H9 (cell line): ENCODE results near the gene CCDC9B. TPM values are rescaled to one million over a fixed set of nuclear protein-coding genes. Genes with fewer than 3 reads are reported as not detected.

Source experiments
- DNase-seq: peaks from one replicate; pipeline ENCODE4 v3.0.0-alpha.2; 2017
- H2AFZ ChIP-seq: one replicate; pipeline ENCODE4 v1.6.1; 2013; ENCODE audit warnings: mild to moderate bottlenecking, low read length, control low read depth, moderate library complexity
- H2AK5ac ChIP-seq: 2 replicates; pipeline ENCODE4 v1.6.1; 2013; ENCODE audit warnings: low read length, control low read depth, mixed read lengths; ENCODE audit not compliant: insufficient read length
- H2BK120ac ChIP-seq: one replicate; pipeline ENCODE4 v1.6.1; 2013; ENCODE audit warnings: low read depth, mild to moderate bottlenecking, low read length, control low read depth, inconsistent platforms; ENCODE audit not compliant: poor library complexity, severe bottlenecking
- H2BK12ac ChIP-seq: 2 replicates; pipeline ENCODE4 v1.6.1; 2013; ENCODE audit warnings: low read length, control low read depth, mixed read lengths, low read depth; ENCODE audit not compliant: insufficient read length
- H2BK15ac ChIP-seq: 2 replicates; pipeline ENCODE4 v1.6.1; 2013; ENCODE audit warnings: low read depth, low read length, control low read depth
- H2BK20ac ChIP-seq: one replicate; pipeline ENCODE4 v1.6.1; 2013; ENCODE audit warnings: low read depth, mild to moderate bottlenecking, low read length, control low read depth, inconsistent platforms; ENCODE audit not compliant: poor library complexity, severe bottlenecking
- H2BK5ac ChIP-seq: 2 replicates; pipeline ENCODE4 v1.6.1; 2013; ENCODE audit warnings: low read length, control low read depth, mixed read lengths; ENCODE audit not compliant: insufficient read length
- H3K14ac ChIP-seq: 2 replicates; pipeline ENCODE4 v1.6.1; 2013; ENCODE audit warnings: low read length, control low read depth; ENCODE audit not compliant: insufficient read depth
- H3K18ac ChIP-seq: 2 replicates; pipeline ENCODE4 v1.6.1; 2013; ENCODE audit warnings: low read depth, mild to moderate bottlenecking, mixed read lengths, low read length, control low read depth; ENCODE audit not compliant: insufficient read length
- H3K23ac ChIP-seq: 2 replicates; pipeline ENCODE4 v1.6.1; 2013; ENCODE audit warnings: low read length, control low read depth, mixed read lengths, low read depth; ENCODE audit not compliant: insufficient read length
- H3K23me2 ChIP-seq: 2 replicates; pipeline ENCODE4 v1.6.1; 2013; ENCODE audit warnings: low read depth, mild to moderate bottlenecking, mixed read lengths, low read length, control low read depth; ENCODE audit not compliant: insufficient read length, poor library complexity, severe bottlenecking
- H3K27ac ChIP-seq: 2 replicates; pipeline ENCODE4 v1.5.1; 2013; ENCODE audit warnings: low read length, control low read depth, mixed read lengths, low read depth; ENCODE audit not compliant: insufficient read length
- H3K27me3 ChIP-seq: 2 replicates; pipeline ENCODE4 v1.6.1; 2013; ENCODE audit warnings: low read length, control low read depth, inconsistent platforms; ENCODE audit not compliant: insufficient read depth
- H3K4ac ChIP-seq: 2 replicates; pipeline ENCODE4 v1.6.1; 2013; ENCODE audit warnings: low read depth, mild to moderate bottlenecking, control low read depth, inconsistent platforms, low read length, moderate library complexity
- H3K4me1 ChIP-seq: 2 replicates; pipeline ENCODE4 v1.6.1; 2013; ENCODE audit warnings: low read length, control low read depth, inconsistent platforms; ENCODE audit not compliant: insufficient read depth
- H3K4me2 ChIP-seq: 2 replicates; pipeline ENCODE4 v1.6.1; 2013; ENCODE audit warnings: low read length, control low read depth, mixed read lengths; ENCODE audit not compliant: insufficient read length, insufficient read depth
- H3K56ac ChIP-seq: 2 replicates; pipeline ENCODE4 v1.6.1; 2013; ENCODE audit warnings: low read depth, mild to moderate bottlenecking, mixed read lengths, low read length, control low read depth; ENCODE audit not compliant: insufficient read length
- H3K79me1 ChIP-seq: 2 replicates; pipeline ENCODE4 v1.6.1; 2013; ENCODE audit warnings: low read depth, mild to moderate bottlenecking, moderate library complexity, low read length, control low read depth, inconsistent platforms; ENCODE audit not compliant: insufficient read depth, poor library complexity, severe bottlenecking
- H3K79me2 ChIP-seq: 2 replicates; pipeline ENCODE4 v1.6.1; 2013; ENCODE audit warnings: low read length, control low read depth, inconsistent platforms; ENCODE audit not compliant: insufficient read depth
- H3K9ac ChIP-seq: 2 replicates; pipeline ENCODE4 v1.6.1; 2013; ENCODE audit warnings: low read length, control low read depth, mixed read lengths; ENCODE audit not compliant: insufficient read length; ENCODE audit errors: extremely low read depth
- H3K9me3 ChIP-seq: one replicate; pipeline ENCODE4 v1.6.1; 2013; ENCODE audit warnings: low read depth, low read length, inconsistent platforms; ENCODE audit not compliant: control insufficient read depth
- H3T11ph ChIP-seq: one replicate; pipeline ENCODE4 v1.6.1; 2013; ENCODE audit warnings: mild to moderate bottlenecking, low read length, control low read depth, inconsistent platforms
- H4K20me1 ChIP-seq: one replicate; pipeline ENCODE4 v1.6.1; 2013; ENCODE audit not compliant: control insufficient read depth, insufficient read length, insufficient read depth
- H4K5ac ChIP-seq: 2 replicates; pipeline ENCODE4 v1.6.1; 2013; ENCODE audit warnings: low read depth, mild to moderate bottlenecking, mixed read lengths, low read length, control low read depth; ENCODE audit not compliant: insufficient read length
- H4K8ac ChIP-seq: replicated peaks from 2 replicates; pipeline ENCODE4 v1.6.1; 2013; ENCODE audit warnings: low read length, control low read depth, mixed read lengths, low read depth; ENCODE audit not compliant: insufficient read length
- H4K91ac ChIP-seq: 2 replicates; pipeline ENCODE4 v1.6.1; 2013; ENCODE audit warnings: low read depth, mild to moderate bottlenecking, moderate library complexity, mixed read lengths, low read length, control low read depth; ENCODE audit not compliant: insufficient read length
- H3K27ac Mint-ChIP-seq, 3 experiments: 2 replicates in 2 of 3; 3 replicates in 1 of 3; pipeline ENCODE4 v1.8.0; 2020 to 2021; ENCODE audit warnings: mixed read lengths in 3 of 3, mild to moderate bottlenecking in 1 of 3, moderate library complexity in 1 of 3
- H3K27me3 Mint-ChIP-seq: 2 replicates; pipeline ENCODE4 v1.8.0; 2021; ENCODE audit warnings: low read depth, mild to moderate bottlenecking, moderate library complexity, mixed read lengths
- H3K36me3 Mint-ChIP-seq, 3 experiments: 2 replicates in 2 of 3; 3 replicates in 1 of 3; pipeline ENCODE4 v1.8.0; 2020 to 2021; ENCODE audit warnings: low read depth in 3 of 3, mixed read lengths in 3 of 3; ENCODE audit not compliant: insufficient read depth in 1 of 3
- H3K4me1 Mint-ChIP-seq, 2 experiments: 2 replicates each; pipeline ENCODE4 v1.8.0; 2020; ENCODE audit warnings: mixed read lengths in 2 of 2
- H3K4me3 Mint-ChIP-seq, 2 experiments: 2 replicates in 1 of 2; 3 replicates in 1 of 2; pipeline ENCODE4 v1.8.0; 2020 to 2021; ENCODE audit warnings: mild to moderate bottlenecking in 2 of 2, mixed read lengths in 2 of 2, moderate library complexity in 1 of 2
- H3K9me3 Mint-ChIP-seq, 2 experiments: 2 replicates in 1 of 2; 3 replicates in 1 of 2; pipeline ENCODE4 v1.8.0; 2020; ENCODE audit warnings: mild to moderate bottlenecking in 2 of 2, mixed read lengths in 2 of 2, moderate library complexity in 1 of 2
- CTCF ChIP-seq: fragments of 200-600 bp; sonication (generic); conservative IDR thresholded peaks from 3 replicates; pipeline ENCODE4 v1.8.0; 2021; ENCODE audit warnings: antibody characterized with exemption, mild to moderate bottlenecking
- WGBS: extraction: QIAGEN DNeasy Blood & Tissue Kit; methylation state at CpG from one replicate; pipeline ENCODE4 v1.1.7; 2013; ENCODE audit warnings: missing lambda C conversion rate, low lambda C conversion rate, mixed read lengths; ENCODE audit not compliant: insufficient read length; ENCODE audit errors: extremely low coverage; 5-methylcytosine and 5-hydroxymethylcytosine counted together
- total RNA-seq: library from RNA; stranded (reverse); gene quantifications from 2 replicates; pipeline ENCODE4 v1.2.1, GENCODE V29; 2021

The CCDC9B gene
- total RNA-seq, 1 experiment from 2014 or later: 0.48 TPM

GRCh38 chr15:40287968-40288367 lies 52.8 kb downstream of the CCDC9B start:
- H2BK120ac ChIP-seq: no peak overlapping the region
- Mint-ChIP-seq H3K27ac (no peak overlapping the region), H3K36me3 (no peaks in the 10 kb centered on the region; a peak in 1 of 7 replicates), H3K27me3 (peaks cover 86% of the 10 kb centered on the region), H3K9me3 (no peaks in the 10 kb centered on the region), H3K4me3 (no peak overlapping the region), H3K4me1 (peaks cover 33 to 46% of the 10 kb centered on the region in 2 experiments)
- H3K79me2 ChIP-seq: no peaks in the 10 kb centered on the region
- H3K56ac ChIP-seq: no peak overlapping the region
- no peak overlapping the region for H2AFZ ChIP-seq
- no CpG with 5 or more reads among the region's 4 CpGs for WGBS
- H2BK5ac ChIP-seq: no peak overlapping the region
- H3K18ac ChIP-seq: no peak overlapping the region
- peaks cover 5% of the 10 kb centered on the region for H3K4me1 ChIP-seq
- DNase-seq: no peak
- H3K27ac ChIP-seq: no peak overlapping the region
- no peak overlapping the region for H2AK5ac ChIP-seq
- H4K20me1 ChIP-seq: no peaks in the 10 kb centered on the region
- no peak overlapping the region for H2BK15ac ChIP-seq
- no peak for TF ChIP-seq CTCF
- no peak overlapping the region for H4K8ac ChIP-seq
- H2BK20ac ChIP-seq: no peak overlapping the region
- H3K23me2 ChIP-seq: peaks cover 12% of the 10 kb centered on the region
- H4K5ac ChIP-seq: no peak overlapping the region
- no peak overlapping the region for H3K9ac ChIP-seq
- H3K4me2 ChIP-seq: no peak overlapping the region
- H3K27me3 ChIP-seq: peaks cover 24% of the 10 kb centered on the region; the same call in 1 of the 2 replicates
- H3K14ac ChIP-seq: no peak overlapping the region
- H3T11ph ChIP-seq: no peak overlapping the region
- H4K91ac ChIP-seq: no peak overlapping the region
- no peaks in the 10 kb centered on the region for H3K79me1 ChIP-seq
- no peak overlapping the region for H3K23ac ChIP-seq
- H2BK12ac ChIP-seq: no peak overlapping the region
- H3K9me3 ChIP-seq: no peaks in the 10 kb centered on the region
- H3K4ac ChIP-seq: no peak overlapping the region
